SK-N-MC (cell line): ENCODE results near the gene AHRR.

Experiments used
- EZH2 ChIP-seq: fragments of 200-600 bp; sonication (generic); IDR thresholded peaks from one replicate; pipeline ENCODE4 v1.6.1; 2017; ENCODE audit warnings: antibody characterized with exemption
- FOXP2 ChIP-seq: optimal IDR thresholded peaks from 2 replicates; pipeline ENCODE3; 2011; ENCODE audit warnings: mild to moderate bottlenecking, moderate library complexity; ENCODE audit not compliant: insufficient read depth; ENCODE audit errors: extremely low read length, control extremely low read depth

GRCh38 chr5:278646-279045, 42.9 kb upstream of the AHRR start:
- TF ChIP-seq EZH2 (no peak), FOXP2 (no peak)
